Skin of body (tissue), 2 donors: ENCODE data around the gene LRP1B. TPM values are rescaled to one million over a fixed set of nuclear protein-coding genes. Genes with fewer than 3 reads are reported as not detected.
"Not testable (repeated sequence)": the region's sequence is repeated elsewhere in the genome, so short reads cannot be mapped to it uniquely, and the experiment has no call there.

Experiments
- DNase-seq: peaks from one replicate; lab custom pipeline; 2025; lab: John Stamatoyannopoulos, UW
- total RNA-seq: library from RNA; depleted of rRNA; stranded (reverse); fragments of >200 nt; gene quantifications from one replicate; pipeline ENCODE4 v1.2.3, GENCODE V29; 2014

Gene LRP1B
- total RNA-seq, 1 donor from 2014 or later, result 1.7 TPM

DNA sequence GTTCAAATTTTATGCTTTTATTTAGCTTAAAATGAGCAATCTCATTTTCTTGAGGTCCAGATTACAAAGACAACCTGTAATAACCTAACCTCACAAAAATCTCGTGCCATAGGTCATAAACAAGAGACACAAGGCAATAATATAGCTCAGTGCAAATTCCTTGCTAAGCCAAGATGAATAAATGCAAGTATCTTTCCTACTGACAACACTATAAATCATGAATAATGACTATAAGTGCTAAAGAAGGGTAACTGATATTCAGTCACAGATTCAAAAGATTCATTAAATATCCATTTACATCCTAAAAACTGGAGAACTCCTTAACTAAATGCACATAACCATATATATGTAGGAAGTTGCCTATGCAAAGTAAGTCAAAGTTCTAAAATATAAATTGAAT is 1641.6 kb downstream of the LRP1B start:
- no peak for DNase-seq

- peak; percentile 3 for DNase-seq
Measured at GRCh38 chr2:140481136-140481535, 1649.7 kb downstream of the LRP1B start.

DNA sequence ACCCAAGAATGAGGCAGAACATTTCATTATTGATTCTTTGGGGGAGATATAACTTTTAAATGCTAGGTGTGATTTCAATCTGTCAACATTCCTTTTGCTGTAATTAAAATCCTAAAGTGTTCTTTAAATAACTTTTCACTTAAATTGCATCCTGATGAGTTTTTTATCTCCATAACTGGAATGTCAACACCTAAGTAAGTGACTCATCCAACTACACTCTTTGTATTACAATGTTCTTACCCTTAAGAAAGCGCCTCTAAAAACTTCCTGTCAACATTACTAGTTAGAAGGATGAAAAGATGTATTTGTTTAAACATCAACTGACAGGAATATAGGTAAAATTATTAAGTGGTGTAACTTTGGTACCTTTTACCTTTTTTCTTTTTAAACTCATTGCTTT is 1657.0 kb downstream of the LRP1B start:
- DNase-seq, result no peak

GRCh38 chr2:140472676-140473075 is 1658.1 kb downstream of the LRP1B start:
- no peak for DNase-seq

DNA sequence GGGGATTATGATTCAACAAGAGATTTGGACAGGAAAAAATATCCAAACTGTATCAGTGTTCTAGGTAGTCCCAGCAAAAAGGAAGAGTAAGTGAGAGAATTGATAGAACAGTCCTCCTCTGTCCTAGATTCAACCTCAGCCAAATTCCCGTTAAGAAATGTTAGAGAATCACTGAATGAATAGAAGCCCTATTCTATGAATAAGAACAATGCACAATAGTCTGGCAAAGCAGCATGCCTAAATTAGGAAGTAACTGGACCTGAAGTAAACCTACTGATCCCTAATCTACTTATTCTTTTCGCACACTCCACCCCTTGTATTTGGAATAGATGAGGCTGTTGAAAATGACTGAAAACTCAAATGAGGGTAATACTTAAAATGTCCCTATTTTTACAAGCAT is 1665.5 kb downstream of the LRP1B start:
- DNase-seq, result no peak

- no peak for DNase-seq
Measured at GRCh38 chr2:140462990-140463389, 1667.8 kb downstream of the LRP1B start.

DNA sequence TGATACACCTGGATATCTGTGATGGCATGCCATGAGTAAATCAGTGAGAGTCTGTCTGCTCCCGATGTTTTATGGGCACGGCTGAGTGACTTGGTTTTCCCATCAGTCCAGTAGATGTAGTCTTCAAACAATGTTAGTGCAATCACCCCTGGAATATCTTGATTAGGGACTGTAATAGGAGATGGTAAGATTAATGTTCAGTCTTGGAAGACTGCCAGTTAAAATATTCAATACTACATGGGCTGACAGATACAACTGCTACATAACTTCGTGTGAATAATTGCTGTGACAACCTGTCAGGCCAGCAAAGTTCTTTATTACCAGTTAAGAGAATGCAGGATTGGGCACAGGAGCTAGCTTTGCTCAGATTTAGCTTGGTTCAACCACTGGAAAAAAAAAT is 1673.3 kb downstream of the LRP1B start:
- DNase-seq, result no peak

GRCh38 chr2:140455315-140455714 is 1675.5 kb downstream of the LRP1B start:
- no peak for DNase-seq

- DNase-seq, result no peak
Measured at GRCh38 chr2:140454717-140455116, 1676.1 kb downstream of the LRP1B start.

DNA sequence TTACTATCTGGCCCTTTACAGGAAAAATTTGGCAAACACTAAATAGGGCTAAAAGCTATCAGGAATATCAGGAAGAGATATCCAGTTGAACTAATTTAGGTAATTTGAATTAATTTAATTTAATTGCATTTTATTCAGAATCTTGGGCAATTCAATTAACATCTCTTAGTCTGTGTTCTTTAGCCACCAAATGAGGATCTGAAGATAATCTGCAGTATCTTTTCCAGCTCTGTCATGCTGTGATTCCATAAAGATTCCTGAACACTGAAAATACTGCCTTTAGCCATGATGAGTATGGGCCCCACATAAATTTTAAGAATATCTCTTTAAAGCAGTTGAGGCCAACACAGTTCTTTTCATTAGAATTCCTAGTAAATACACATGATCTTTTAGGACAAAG is 1679.5 kb downstream of the LRP1B start:
- DNase-seq, result no peak

GRCh38 chr2:140442319-140442718 is 1688.5 kb downstream of the LRP1B start:
- peak; percentile 53 for DNase-seq

- no peak for DNase-seq
Measured at GRCh38 chr2:140440815-140441214, 1690.0 kb downstream of the LRP1B start.

DNA sequence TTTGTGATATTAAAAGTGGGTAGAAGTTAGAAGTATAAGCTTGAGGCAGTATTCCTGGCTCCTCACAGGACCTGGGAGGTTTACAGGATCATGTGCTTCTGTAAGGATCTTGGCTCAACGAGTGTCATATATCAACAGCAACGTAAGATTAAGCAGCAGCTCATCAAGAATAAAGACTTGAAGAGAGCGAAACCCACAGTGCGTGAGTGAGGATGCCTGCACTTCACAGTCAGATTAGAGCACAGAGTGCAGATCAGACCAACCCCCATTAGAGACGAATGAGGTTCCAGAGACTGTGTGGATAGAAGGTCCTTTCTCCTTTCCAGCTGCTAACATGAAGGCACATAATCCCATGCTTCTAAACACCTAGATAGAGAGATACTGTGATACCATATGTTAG is 1693.9 kb downstream of the LRP1B start:
- no peak for DNase-seq

DNA sequence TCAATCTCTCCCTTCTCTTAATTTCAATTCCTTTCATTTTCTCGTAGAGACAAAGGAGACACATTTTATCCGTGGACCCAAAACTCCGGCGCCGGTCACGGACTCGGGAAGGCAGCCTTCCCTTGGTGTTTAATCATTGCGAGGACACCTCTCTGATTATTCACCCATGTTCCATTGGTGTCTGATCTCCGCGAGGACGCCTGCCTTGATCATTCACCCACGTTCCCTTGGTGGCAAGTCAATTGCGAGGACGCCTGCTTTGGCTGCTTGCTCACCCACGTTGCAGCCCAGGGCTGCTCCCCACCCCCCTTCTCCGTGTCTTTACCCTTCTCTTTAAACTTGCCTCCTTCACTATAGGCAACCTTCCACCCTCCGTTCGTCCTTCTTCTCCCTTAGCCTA is 1703.8 kb downstream of the LRP1B start:
- not testable (repeated sequence) for DNase-seq

DNA sequence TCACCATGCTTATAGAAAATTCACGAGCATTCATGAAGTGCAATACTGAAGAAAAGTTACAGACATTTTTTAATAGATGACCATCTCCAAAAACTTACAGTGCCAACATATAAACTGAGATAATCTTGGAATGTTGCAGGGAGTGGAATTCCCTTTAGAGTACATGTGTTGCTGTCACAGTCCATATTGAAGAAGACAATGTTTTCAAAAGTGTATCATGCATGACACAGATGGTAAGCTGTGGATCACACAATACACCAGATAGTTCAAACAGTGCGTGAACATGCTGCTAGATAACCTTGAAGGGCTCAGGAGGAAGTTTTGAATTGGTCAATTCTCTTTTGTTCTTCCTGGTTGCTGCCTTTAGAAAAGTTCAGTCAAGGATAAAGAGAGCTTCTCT is 1706.3 kb downstream of the LRP1B start:
- no peak for DNase-seq

GRCh38 chr2:140422759-140423158 is 1708.1 kb downstream of the LRP1B start:
- peak; percentile 43 for DNase-seq

GRCh38 chr2:140417504-140417903 is 1713.3 kb downstream of the LRP1B start:
- no peak for DNase-seq

GRCh38 chr2:140416577-140416976 is 1714.2 kb downstream of the LRP1B start:
- peak; percentile 61 for DNase-seq

GRCh38 chr2:140415035-140415434 is 1715.8 kb downstream of the LRP1B start:
- not testable (repeated sequence) for DNase-seq

- DNase-seq, result no peak
Measured at GRCh38 chr2:140410695-140411094, 1720.1 kb downstream of the LRP1B start.

DNA sequence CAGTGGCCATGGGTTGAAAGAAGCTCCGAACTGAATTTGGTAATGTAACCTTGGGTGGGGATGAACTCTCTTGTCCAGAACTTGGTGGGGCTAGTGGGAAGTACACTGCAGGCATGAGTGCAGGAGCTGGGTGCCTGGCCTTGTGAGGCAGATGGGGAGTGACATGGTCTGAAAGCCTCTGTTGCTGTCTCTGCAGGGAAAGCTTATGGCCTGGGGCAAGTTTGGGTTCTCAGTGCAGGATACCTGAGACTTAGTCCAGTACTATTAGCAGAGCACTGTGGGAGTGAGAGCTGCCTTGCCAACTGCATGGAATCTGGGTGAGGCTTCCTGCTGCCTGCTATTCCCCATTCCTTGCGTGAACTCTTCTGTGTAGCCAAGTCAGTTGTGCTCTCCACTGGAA is 1729.8 kb downstream of the LRP1B start:
- no peak for DNase-seq

GRCh38 chr2:140392824-140393223 is 1738.0 kb downstream of the LRP1B start:
- DNase-seq, result no peak

- DNase-seq, result no peak
Measured at GRCh38 chr2:140384946-140385345, 1745.9 kb downstream of the LRP1B start.

- no peak for DNase-seq
Measured at GRCh38 chr2:140383781-140384180, 1747.0 kb downstream of the LRP1B start.
